NCI-H2107 treated with DMSO at 0.1 percent for 48 hours (cell line): ENCODE measurements around the gene PLVAP.
A peak's percentile ranks its signal among the peaks of the same experiment; 100 is the strongest.

ENCODE experiments used
- DNase-seq: peaks from one replicate; lab custom pipeline; 2025; ENCODE audit not compliant: unreplicated experiment; lab: John Stamatoyannopoulos, UW

The PLVAP gene, protein sequence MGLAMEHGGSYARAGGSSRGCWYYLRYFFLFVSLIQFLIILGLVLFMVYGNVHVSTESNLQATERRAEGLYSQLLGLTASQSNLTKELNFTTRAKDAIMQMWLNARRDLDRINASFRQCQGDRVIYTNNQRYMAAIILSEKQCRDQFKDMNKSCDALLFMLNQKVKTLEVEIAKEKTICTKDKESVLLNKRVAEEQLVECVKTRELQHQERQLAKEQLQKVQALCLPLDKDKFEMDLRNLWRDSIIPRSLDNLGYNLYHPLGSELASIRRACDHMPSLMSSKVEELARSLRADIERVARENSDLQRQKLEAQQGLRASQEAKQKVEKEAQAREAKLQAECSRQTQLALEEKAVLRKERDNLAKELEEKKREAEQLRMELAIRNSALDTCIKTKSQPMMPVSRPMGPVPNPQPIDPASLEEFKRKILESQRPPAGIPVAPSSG

DNA sequence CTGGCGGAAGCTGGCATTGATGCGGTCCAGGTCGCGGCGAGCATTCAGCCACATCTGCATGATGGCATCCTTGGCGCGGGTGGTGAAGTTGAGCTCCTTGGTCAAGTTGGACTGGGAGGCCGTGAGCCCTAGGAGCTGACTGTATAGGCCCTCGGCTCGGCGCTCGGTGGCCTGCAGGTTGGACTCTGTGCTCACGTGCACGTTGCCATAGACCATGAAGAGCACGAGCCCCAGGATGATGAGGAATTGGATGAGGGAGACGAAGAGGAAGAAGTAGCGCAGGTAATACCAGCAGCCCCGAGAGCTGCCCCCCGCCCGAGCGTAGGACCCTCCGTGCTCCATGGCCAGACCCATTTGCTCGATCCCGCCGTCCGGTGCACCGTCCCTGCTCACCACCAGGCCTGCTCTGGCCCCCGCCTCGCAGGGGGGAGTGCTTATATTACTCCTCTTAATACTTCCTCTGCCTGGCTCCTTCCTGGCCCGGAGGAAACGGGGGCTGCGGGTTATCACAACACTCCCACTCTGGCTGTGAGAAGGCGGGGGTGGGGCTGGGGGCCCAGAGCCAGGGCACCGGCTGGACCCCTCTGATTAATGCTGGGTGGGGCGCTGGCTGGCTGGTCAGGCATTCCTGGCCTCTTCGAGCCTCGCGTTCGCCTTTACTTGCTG, at the start of gene PLVAP:
Gene PLVAP (minus strand): TSS at position 408 of the 666 bp plus-strand sequence. CDS start 54 bp downstream, at position 354.
- no peak for DNase-seq

DNA sequence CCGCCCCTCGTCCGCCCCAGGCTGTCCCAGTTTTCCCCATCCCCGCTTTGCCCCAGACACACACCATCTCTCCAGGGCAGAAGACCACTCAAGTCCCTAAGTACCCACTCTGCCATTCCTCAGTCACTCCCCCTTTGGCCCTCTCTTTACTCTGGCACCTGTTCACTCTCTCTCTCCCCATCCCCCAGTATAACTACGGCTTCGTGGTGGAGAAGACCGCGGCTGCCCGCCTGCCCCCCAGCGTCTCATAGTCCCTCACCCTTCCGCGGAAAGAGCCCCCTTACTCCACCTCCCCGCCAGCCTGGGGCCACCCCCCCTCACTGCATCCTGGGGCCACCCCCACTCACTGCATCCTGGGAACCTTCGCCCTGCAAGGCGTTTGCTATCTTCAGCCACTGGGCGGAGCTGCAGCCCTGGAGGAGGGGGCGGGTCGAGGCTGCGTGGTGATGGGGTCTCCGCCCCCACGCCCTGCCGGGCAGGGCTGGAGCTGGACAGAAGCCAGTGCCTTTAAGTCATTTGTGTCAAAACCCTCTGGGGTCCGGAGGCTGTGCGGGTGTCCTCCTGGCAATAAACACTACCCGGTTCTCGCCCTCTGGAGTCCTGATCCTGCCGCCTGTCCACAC, 47.7 kb upstream of the PLVAP start:
- DNase-seq: no peak

DNA sequence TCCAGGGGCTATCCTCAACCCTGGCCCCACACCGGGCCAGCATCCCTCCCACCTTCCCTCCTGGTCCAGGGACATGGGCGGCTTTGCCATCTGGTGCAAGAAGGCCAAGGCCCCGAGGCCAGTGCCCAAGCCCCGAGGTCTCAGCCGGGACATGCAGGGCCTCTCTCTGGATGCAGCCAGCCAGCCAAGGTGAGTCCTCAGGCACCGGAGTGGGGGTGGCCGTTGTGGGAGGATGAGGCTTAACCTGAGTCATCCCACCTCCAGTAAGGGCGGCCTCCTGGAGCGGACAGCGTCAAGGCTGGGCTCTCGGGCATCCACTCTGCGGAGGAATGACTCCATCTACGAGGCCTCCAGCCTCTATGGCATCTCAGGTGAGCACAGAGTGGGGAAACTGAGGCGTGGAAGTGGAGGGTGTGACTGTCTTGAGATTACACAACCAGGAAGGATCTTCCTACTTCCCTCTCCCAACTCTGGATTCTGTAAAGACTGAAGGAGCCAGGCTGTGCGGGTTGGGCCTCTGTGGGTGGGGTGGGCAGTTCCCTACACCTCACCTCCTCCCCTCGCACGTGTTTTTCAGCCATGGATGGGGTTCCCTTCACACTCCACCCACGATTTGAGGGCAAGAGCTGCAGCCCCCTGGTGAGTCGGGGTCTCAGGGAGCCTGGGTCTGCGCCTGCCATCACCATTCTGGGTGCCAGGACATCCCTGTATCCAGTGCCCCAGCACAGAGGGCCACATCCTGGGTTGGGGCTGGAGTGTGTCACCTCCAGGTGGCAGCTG, 46.5 kb upstream of the PLVAP start:
- no peak for DNase-seq

DNA sequence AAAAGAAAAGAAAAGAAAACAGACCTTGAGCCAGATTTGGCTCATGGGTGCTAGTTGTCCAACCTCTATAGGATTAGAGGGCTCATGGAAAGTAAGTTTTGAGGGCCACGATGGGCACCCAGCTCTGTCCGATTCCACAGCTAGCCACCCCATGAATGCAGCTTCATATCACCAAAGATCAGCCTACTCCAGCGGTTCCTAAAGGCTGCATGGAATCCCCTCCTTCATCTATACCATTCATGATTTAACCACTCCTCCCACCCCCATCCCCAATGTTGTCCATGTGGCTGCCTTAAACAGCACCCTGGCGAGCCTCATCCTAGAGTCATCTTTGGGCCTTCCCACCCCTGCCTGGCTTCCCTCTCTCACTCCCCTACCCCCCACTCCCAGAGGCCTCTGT, 44.8 kb upstream of the PLVAP start:
- DNase-seq: no peak

DNA sequence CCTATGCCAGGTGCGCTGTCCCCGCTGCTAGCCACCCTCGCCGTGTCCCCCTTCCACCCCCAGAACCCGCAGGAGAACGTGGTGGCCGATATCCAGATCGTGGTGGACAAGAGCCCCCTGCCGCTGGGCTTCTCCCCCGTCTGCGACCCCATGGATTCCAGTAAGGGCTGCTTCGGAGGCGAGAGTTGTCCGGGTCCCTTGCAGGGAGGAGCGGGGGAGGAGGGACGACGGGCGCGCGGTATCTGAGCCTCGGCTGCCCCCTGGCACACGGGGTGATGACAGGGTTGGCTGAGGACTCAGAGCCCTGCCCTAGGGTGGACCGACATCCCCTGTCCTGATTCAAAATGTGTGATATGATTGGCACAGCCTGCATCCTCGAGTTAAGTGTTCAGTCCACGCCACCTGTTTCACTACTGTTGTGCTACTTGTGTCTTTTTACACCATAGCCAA, 43.4 kb upstream of the PLVAP start:
- DNase-seq: no peak

DNA sequence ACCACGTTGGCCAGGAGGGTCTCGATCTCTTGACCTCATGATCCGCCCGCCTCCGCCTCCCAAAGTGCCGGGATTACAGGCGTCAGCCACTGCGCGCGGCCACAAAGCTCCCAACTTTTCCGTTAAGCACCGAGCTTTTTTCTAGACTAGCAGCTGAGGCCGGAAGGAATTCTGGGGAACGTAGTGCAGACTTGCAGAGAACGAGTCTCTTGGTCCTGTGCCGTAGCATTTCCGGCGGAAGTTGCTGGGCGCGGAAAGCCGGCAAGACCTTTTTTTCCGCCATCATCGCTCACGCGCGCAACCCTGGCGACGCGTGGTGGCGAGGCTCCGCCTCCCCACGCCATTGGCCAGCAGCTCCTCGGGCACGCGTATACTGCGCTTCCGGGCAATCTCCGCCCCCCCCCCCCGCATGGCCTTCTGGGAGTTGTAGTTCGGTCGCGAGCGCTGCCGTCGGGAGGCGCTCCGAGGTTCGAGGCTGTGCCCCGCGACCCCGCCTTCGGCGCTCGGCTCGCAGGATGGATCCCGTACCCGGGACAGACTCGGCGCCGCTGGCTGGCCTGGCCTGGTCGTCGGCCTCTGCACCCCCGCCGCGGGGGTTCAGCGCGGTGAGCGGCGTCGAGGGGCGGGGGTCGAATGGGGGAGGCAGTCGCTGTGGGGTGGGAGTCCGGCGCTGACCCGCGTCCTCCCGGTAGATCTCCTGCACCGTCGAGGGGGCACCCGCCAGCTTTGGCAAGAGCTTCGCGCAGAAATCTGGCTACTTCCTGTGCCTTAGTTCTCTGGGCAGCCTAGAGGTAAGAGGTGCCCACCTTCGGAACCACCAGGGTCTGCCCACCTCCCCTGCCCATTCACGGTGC, 42.7 kb upstream of the PLVAP start, which contains the start of gene MVB12A:
Gene MVB12A (plus strand): TSS at position 427 of the 854 bp plus-strand sequence. CDS start 89 bp downstream, at position 516.
- DNase-seq: peak; percentile 88

DNA sequence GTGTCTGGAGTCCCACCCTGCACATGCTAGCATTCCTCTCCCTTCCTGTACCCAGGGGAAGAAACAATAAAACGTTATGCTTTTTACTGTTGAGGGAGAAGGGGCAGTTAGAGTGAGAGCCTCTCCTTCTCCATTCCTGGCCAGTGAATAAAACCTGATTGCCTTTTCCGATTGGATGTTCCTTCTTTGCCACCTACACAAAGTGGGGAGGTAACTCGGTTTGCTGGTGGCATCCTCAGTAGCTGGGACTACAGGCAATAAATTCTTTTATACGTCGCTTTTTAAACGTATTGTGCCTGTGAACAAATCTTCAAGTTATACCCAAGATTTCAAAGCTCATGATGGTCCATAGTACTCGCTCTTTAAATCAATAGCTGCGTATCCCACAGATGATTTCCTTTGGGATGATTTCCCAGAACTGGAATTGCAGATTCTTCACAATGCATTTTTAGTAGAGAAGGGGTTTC, 42.0 kb upstream of the PLVAP start:
- no peak for DNase-seq

DNA sequence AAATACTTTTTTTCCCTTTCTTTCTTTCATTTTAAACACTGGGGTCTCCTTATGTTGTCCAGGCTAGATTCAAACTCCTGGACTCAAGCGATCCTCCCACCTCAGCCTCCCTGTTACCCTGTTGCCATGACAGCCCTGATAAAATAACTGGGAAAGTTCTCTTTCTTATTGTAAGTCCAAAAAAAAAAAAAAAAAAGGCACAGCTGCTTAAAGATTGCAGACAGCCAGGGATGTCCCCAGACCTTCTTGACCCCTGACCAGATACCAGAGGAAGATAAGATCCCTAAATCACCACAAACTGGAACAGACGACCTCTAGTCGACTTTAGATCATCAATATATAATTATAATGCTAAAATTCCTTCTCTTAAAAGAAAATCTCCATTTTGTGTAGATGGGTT, 41.6 kb upstream of the PLVAP start:
- DNase-seq: no peak

DNA sequence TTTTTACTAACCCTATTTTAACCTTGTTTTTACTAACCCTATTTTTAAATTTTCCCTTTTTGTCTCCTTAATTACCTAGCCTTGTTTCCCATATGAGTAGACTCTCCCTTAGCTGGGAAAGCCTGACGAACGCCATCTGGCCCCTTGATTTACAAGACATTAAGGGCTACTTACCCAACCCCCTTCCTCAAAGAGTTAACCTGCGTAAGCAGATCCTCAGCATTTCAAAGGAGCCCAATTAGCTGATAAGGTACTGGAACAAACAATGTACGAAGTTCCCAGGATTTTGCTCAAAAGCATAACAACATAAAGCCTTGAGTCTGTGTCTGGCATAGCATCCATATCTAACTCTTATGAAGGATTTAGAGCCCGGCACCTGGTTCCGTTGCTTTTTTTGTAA, 38.0 kb upstream of the PLVAP start:
- no peak for DNase-seq

DNA sequence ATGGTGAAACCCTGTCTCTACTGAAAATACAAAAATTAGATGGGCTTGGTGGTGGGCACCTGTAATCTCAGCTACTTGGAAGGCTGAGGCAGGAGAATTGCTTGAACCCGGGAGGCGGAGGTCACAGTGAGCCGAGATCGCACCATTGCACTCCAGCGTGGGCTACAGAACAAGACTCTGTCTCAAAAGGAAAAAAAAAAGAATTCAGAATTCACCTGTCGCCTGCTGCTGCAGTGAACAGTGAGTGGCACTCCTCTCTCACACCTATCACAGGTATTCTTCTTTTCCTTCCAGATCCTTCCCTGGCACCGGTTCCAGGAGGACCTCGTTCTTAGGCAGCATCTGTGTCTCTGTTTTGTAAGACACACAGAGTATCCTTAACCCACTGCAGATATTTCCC, 37.0 kb upstream of the PLVAP start:
- no peak for DNase-seq

DNA sequence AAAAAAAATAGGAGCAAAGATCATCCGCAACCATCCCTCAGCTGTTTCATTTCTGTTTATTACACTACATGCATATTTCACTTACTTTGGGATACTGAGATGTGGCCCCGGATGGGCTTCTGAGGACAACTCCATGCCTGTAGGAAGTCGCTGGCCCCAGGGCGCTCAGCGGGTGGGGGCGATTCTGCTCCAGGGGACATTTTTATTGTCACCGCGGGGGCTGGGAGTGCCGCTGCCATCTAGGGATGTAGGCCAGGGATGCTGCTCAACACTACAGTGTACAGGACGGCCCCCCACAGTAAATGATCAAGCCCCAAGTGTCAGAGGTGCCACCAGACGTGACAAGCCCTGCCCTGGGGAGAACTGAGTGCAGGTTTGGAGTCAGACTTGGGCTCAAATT, 34.7 kb upstream of the PLVAP start:
- DNase-seq: no peak

DNA sequence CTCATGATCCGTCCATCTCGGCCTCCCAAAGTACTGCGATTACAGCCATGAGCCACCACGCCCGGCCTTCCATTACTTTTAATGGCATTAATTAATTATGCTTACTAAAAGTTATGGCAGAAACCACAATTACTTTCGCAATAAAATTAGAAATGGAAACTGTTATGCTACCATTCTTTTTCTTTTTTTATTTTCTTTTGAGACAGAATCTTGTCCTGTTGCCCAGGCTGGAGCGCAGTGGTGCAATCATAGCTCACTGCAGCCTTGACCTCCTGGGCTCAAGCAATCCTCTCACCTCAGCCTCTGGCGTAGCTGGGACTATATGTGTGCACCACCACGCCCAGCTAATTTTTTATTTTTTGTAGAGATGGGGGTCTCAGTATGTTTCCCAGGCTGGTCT, 32.8 kb upstream of the PLVAP start:
- no peak for DNase-seq

DNA sequence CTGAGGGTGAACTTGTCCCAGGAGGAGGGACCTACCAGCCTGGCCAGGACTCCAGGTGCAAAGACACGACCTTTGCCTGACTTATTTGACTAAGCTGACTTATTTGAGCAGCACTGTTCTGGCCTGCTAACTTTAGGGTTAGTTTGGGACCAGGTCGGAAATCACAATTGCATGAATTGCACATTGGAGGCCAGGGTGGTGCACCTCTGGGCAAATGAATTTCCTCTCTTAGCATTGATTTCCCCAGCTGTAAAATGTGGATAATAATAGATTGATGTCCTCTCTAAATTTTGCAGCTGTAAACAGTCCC, 29.7 kb upstream of the PLVAP start:
- no peak for DNase-seq

DNA sequence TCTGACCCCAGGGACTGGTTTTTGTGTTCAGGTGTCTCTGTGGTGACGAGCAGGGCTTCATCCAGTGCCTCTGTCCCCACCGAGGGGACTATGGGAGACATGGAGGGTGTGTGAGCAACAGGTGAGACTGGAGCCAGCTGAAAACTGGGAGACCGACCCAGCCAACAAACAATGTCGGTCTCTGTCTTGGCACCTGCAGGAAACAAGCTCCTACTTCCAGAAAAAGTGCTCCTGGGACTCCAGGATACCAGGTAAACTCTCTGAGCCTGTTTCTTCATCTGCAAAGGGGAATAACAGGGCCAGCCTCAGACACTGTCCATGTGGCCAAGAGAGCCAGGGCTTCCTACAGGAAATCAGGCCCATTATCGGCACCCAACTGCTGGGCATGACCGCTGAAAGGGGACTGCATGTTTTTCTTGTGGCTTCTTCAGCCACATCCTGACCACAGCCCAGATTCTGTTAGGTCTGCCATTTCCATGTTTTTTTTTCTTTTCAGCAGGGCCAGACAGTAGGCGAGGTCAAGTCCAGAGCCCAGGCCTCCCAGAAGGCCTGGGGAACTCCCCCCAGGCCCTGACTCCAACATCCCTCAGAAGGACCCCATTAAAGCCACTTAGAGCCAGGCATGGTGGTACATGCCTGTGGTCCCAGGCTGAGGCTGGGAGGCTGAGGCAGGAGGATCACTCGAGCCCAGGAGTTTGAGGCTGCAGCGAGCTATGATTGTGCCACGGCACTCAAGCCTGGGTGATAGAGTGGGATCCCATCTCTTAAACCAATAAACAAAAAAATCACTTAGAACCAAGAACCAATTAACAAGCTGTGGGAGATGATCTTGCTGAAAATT, 29.1 kb upstream of the PLVAP start:
- no peak for DNase-seq

DNA sequence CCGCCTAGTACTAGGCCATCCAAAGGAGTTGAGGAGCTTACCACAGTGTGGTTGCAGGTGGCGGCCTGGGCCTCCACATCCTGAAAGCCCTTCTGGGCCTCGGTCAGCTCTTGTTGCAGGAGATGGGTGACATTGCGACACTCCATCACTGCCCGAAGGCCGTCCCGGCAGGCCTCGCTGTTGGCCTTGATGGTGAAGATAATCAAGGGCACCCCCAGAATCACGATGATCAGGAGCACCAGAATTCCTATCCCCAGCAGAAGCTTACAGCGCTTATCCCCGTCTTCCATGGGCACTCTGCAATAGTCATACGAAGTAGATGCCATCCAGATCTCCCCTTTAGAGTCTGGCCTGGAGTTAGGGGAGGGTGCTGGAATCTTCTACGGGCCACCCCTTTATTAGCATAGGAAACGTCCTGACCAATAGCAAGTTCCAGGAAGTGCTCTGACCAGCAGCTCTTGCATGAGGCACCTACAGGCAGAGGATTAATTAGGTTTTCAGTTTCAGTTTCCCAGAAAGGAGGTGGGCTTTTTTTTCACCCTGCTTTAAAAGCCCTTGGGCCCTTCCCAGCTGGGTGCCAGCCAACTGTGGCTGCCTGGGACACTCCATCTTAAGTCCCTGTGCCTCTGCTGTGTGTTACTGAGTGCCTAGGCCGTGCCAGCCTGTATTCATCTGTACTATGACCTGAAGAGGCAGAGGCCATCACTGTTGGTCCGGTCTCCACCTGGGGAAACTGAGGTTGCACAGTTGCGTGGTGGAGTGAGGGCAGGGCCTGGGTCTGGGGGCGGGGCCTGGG, 28.3 kb upstream of the PLVAP start, which contains the start of gene BST2:
Gene BST2 (minus strand): TSS at position 381 of the 796 bp plus-strand sequence. CDS start 55 bp downstream, at position 326.
- no peak for DNase-seq

DNA sequence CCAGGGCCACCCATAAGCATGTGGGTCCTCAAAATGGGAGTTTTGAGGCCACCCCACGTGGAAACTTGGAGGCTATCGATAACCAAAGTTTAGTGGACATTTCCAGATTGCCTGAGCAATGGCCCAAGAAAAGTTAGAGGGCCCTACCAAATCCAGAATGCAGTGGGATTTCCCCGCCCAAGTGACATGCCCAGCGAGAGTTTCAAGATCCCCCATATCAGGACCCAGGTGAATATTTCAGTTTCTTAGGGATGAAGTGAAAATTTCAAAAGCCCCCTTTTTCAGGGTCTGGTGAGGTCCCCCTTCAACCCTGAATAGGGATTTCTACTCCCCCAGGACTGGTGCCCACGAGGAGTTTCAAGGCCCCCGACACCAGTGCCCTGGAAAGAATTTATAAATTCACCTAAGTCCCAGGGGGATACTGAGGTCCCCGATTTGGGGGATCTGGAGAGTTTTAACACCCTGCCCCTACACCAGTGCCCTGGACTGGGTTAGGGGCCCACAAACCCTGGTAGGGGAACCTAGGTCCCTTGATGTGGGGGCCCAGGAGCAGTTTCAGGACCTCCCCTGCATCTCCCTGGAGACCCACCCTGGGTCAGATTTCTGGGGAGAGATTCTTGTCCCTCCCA, 27.6 kb upstream of the PLVAP start:
- DNase-seq: no peak

DNA sequence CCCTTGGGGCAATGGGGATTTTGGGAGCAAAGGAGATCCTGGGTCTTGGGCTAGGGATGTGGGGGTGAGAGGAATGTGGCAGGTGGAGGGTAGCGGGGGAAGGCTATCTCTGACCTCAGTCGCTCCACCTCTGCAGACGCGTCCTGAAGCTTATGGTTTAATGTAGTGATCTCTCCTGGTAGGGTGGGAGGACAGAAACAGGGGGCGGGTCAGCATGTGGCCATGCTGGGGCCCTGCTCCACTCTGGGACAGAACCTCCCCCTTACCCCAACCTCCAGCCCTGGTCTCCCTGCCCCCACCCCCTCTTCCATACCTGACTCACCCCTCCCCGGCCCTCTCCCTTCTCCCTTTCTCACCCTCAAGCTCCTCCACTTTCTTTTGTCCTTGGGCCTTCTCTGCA, 26.9 kb upstream of the PLVAP start:
- no peak for DNase-seq
